Stimulated activated CD8-positive, alpha-beta memory T cell treated with anti-CD3 and anti-CD28 coated beads, Interleukin-12 subunit alpha, Interleukin-12 subunit beta, amount 100 ng/mL, for 4 hours (primary cell): ENCODE data around the gene IGSF9B.

ENCODE experiments used
- DNase-seq: peaks from one replicate; pipeline ENCODE4 v3.0.0-alpha.2; 2020; ENCODE audit warnings: low read depth

The IGSF9B gene

GRCh38 chr11:133898770-133899115 is 58.0 kb downstream of the IGSF9B start:
- no peak for DNase-seq

- DNase-seq: no peak
Observed at GRCh38 chr11:133898031-133898769, 58.6 kb downstream of the IGSF9B start.

- DNase-seq: no peak
Observed at GRCh38 chr11:133897331-133897650, 59.5 kb downstream of the IGSF9B start.

- DNase-seq: no peak
Observed at GRCh38 chr11:133896642-133897330, 60.0 kb downstream of the IGSF9B start.

GRCh38 chr11:133896028-133896427 is 60.7 kb downstream of the IGSF9B start:
- DNase-seq: no peak

- no peak for DNase-seq
Observed at GRCh38 chr11:133895551-133895950, 61.2 kb downstream of the IGSF9B start.

- DNase-seq: no peak
Observed at GRCh38 chr11:133895061-133895479, 61.7 kb downstream of the IGSF9B start.

GRCh38 chr11:133893381-133893780 is 63.4 kb downstream of the IGSF9B start:
- DNase-seq: no peak

- DNase-seq: no peak
Observed at GRCh38 chr11:133892584-133893380, 64.0 kb downstream of the IGSF9B start.

- no peak for DNase-seq
Observed at GRCh38 chr11:133892126-133892525, 64.6 kb downstream of the IGSF9B start.

GRCh38 chr11:133889893-133890292 is 66.9 kb downstream of the IGSF9B start:
- DNase-seq: no peak

GRCh38 chr11:133889188-133889587 is 67.6 kb downstream of the IGSF9B start:
- DNase-seq: no peak

GRCh38 chr11:133887692-133888332 is 69.0 kb downstream of the IGSF9B start:
- no peak for DNase-seq

GRCh38 chr11:133886029-133886428 is 70.7 kb downstream of the IGSF9B start:
- no peak for DNase-seq

- no peak for DNase-seq
Observed at GRCh38 chr11:133872160-133872559, 84.6 kb downstream of the IGSF9B start.

GRCh38 chr11:133867456-133867855 is 89.3 kb downstream of the IGSF9B start:
- no peak for DNase-seq

- DNase-seq: no peak
Observed at GRCh38 chr11:133865466-133865865, 91.3 kb downstream of the IGSF9B start.

GRCh38 chr11:133864756-133865155 is 92.0 kb downstream of the IGSF9B start:
- DNase-seq: no peak

- no peak for DNase-seq
Observed at GRCh38 chr11:133860151-133860550, 96.6 kb downstream of the IGSF9B start.
